Activated CD8-positive, alpha-beta memory T cell treated with anti-CD3 and anti-CD28 coated beads for 36 hours (primary cell): ENCODE results near the gene ATP8A1. TPM values are rescaled to one million over a fixed set of nuclear protein-coding genes. Genes with fewer than 3 reads are reported as not detected.
"Not testable (repeated sequence)": the region's sequence is repeated elsewhere in the genome, so short reads cannot be mapped to it uniquely, and the experiment has no call there.

Source experiments
- CTCF ChIA-PET: fragments of 350-600 bp; sonication (Branson Sonifier 250); formaldehyde crosslinking; loops from one replicate; lab custom pipeline; 2021; ENCODE audit warnings: antibody characterized with exemption; lab: Charles Lee
- POLR2A ChIA-PET: fragments of 350-600 bp; sonication (Branson Sonifier 250); formaldehyde crosslinking; loops from one replicate; lab custom pipeline; 2021; ENCODE audit warnings: antibody characterized with exemption; lab: Charles Lee
- total RNA-seq, 2 experiments: library from RNA; stranded (reverse); gene quantifications; one replicate each; pipeline ENCODE4 v1.2.3, GENCODE V29; 2021

ATP8A1 gene
- total RNA-seq, 2 experiments from 2014 or later = 28.9 to 29.1 TPM

- POLR2A ChIA-PET = no interaction called here
- CTCF ChIA-PET = no interaction called here
These were observed 246.5 kb downstream of the ATP8A1 start for GRCh38 chr4:42410446-42410845.

- ChIA-PET POLR2A (no interaction called here), CTCF (no interaction called here)
These were observed 252.9 kb downstream of the ATP8A1 start for GRCh38 chr4:42404001-42404400.

DNA sequence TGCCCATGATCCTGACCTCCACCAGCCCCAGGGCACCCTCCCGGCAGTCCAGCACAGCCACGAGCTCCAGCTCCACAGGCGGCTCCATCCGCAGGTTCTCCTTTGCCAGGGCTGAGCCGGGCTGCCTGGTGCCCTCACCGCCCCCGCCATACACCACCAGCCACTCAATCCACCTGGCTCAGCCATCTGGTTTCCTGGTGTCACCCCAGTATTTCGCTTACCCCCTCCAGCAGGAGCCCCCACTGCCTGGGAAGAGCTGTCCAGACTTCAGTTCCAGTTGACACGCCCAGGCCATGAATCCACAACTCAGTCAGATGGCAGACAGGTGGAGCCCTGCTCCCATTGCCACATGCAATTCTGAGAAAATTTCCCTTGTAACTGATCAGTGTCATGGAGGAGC, 255.7 kb downstream of the ATP8A1 start:
- CTCF ChIA-PET = no interaction called here
- POLR2A ChIA-PET = no interaction called here

DNA sequence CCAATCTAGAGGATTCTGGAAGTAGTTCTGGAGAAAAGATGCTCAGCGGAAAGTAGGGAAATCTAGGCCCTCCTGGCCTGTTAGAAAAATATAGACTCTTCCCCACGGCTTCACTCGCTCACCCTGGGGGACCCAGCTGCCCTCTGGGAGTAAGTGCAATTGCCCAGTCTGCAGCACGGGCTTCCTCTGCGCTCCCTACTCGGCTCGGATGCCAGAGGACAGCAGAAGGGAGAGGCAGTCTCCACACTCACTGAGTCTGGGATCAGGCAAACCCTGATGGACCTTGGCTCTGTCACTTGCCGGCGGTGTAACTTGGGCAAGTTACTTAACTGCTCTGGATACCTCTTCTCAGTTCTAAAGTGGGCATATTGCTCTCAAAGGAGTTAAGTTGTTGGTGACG, 257.5 kb downstream of the ATP8A1 start:
- CTCF ChIA-PET = no interaction called here
- POLR2A ChIA-PET = no interaction called here

GRCh38 chr4:42398871-42399331, 258.0 kb downstream of the ATP8A1 start:
- ChIA-PET CTCF (interaction anchor here (1.8 kb wide), 1 partner anchor 121 kb away, joined by 4 read pairs; no protein-coding TSS in a partner anchor), POLR2A (no interaction called here)

- ChIA-PET CTCF (interaction anchor here (1.8 kb wide), 1 partner anchor 121 kb away, joined by 4 read pairs; no protein-coding TSS in a partner anchor), POLR2A (no interaction called here)
These were observed 258.6 kb downstream of the ATP8A1 start for GRCh38 chr4:42398171-42398870.

GRCh38 chr4:42397635-42398170, 259.2 kb downstream of the ATP8A1 start:
- CTCF ChIA-PET = interaction anchor here (1.8 kb wide), 1 partner anchor 122 kb away, joined by 4 read pairs; no protein-coding TSS in a partner anchor
- POLR2A ChIA-PET = no interaction called here

DNA sequence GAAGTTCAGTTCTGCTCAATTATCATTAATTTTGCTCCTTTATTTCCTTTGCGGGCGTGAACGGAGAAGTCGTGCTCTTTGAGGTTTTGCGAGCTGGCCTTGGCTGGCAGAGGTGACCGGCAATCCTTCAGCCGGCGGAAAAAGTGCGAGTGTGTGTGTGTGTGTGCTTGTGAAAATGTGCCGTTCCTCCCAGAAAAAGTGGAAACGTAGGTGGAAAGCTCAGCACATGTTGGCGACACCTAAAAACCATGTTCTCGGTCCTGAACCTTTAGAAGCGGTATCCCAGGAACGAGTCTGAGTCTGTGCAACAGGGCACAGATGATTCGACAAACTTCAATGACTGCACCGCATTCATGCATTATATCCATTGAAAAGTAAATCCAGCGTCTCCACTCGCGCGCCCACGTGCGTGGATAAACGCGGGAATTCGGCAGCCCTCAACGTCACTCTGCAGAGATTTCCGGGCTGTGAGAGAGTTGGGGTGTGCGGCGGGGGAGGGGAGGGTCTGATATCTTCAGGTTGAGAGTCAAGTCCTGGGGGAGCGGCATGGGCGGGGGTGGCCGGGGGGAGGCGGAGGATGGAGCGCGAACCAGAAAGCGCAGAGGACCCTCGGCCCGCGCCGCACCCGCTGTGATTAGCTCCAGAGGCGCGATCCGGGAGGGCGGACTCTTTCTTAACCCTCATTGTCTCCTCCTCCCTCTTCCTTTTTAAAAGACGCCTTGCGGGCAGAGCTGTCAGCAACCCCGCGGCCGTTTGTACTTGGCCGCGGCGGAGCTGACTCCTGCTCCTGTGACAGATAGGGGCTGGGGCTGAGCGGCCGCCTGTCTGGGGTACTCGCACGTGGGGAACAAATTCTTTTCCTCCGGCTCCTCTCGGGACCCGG, 259.9 kb downstream of the ATP8A1 start, which contains the start of gene SHISA3:
Gene SHISA3 (plus strand): TSS at position 737 of the 883 bp plus-strand sequence. CDS start 569 bp downstream, outside the sequence.
- CTCF ChIA-PET = interaction anchor here (1.8 kb wide), 1 partner anchor 123 kb away, joined by 4 read pairs; no protein-coding TSS in a partner anchor
- POLR2A ChIA-PET = no interaction called here

GRCh38 chr4:42396361-42396751, 260.5 kb downstream of the ATP8A1 start:
- CTCF ChIA-PET = no interaction called here
- POLR2A ChIA-PET = no interaction called here

DNA sequence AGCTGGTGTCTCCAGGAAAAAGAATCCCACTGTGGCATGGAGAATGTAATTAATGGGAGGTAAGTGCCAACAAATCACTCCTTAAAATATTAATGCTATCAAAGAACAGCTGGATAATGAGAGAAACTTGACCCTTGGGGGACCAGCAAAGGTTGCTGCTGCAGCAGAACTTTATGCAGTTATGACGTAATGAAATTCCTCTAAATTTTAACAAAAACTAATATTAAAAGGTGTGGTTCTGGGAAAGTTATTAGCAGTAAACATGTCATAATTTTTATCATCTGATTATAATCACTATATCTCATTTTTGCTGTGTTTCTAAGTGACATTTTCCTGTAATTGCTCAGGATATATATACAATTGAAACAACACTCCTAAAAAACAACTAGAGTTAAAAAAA, 261.3 kb downstream of the ATP8A1 start:
- CTCF ChIA-PET = no interaction called here

GRCh38 chr4:42392436-42392835, 264.5 kb downstream of the ATP8A1 start:
- ChIA-PET CTCF (no interaction called here), POLR2A (no interaction called here)

More for the DNA sequence above, 261.3 kb downstream of the ATP8A1 start:
- POLR2A ChIA-PET = no interaction called here

DNA sequence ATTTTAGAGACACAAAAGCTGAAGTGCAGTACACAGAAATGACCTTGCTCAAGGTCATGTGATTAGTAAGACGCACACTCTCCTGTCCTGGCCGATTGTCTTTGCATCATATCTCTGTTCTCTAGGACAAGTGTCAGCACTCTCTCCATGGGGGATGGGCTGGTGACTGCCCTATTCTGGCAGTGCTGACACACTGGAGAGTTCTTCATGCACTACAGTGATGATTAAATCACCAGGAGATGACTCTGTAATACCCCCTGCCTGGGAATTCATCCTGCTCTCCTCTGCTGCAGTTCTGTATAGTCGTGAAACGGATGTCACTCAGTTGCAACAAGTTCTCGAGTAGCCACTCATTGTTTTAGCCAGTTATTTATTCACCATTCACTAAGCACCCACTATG, 264.9 kb downstream of the ATP8A1 start:
- ChIA-PET POLR2A (no interaction called here), CTCF (no interaction called here)

DNA sequence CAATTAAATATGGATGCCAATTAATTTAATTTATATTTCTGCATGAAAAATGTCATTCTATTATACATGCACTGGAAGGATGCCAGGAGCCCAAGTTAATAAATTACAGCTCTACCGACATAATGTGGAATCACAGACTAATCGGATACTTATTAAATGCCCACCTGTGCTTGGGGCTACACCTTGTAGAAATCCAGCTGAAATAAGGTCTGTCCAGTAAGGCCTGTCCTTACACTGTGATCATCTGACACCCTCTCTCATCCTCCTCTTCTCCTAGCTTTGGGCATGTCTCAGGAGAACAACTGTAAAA, 265.6 kb downstream of the ATP8A1 start:
- ChIA-PET POLR2A (no interaction called here), CTCF (no interaction called here)

- ChIA-PET CTCF (no interaction called here), POLR2A (no interaction called here)
These were observed 266.1 kb downstream of the ATP8A1 start for GRCh38 chr4:42390622-42391354.

GRCh38 chr4:42385516-42385915, 271.4 kb downstream of the ATP8A1 start:
- ChIA-PET CTCF (interaction anchor here (0.7 kb wide), 1 partner anchor 421 kb away, joined by 3 read pairs; no protein-coding TSS in a partner anchor), POLR2A (no interaction called here)

- ChIA-PET CTCF (no interaction called here), POLR2A (no interaction called here)
These were observed 275.2 kb downstream of the ATP8A1 start for GRCh38 chr4:42381666-42382065.

DNA sequence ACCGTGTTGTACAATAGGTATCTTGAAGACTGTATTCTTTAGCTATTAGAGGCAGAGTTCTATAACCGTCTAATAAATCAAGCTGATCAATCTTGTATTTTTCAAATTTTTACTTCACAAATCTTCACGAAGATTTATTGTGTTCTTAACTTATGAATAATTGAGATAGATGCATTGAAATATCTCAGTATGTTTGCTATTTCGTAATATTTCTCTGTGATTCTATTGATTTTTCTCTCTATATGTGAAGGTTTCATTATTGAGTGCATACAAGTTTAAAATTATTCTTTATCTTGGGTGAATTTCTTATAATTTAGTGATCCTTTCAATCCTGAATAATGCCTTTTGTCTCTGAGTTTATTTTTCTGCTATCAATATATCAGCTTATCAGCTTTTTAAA, 279.4 kb downstream of the ATP8A1 start:
- CTCF ChIA-PET = no interaction called here
- POLR2A ChIA-PET = no interaction called here

- POLR2A ChIA-PET, CTCF ChIA-PET: not testable (repeated sequence)
These were observed 284.6 kb downstream of the ATP8A1 start for GRCh38 chr4:42372303-42372702.
